NCI-H187 (cell line): ENCODE data around the gene YBX2.
"Not testable (repeated sequence)": the region's sequence is repeated elsewhere in the genome, so short reads cannot be mapped to it uniquely, and the experiment has no call there.

Experiments used
- DNase-seq, 2 experiments: peaks; one replicate each; lab custom pipeline; 2025; lab: John Stamatoyannopoulos, UW

YBX2 gene

DNA sequence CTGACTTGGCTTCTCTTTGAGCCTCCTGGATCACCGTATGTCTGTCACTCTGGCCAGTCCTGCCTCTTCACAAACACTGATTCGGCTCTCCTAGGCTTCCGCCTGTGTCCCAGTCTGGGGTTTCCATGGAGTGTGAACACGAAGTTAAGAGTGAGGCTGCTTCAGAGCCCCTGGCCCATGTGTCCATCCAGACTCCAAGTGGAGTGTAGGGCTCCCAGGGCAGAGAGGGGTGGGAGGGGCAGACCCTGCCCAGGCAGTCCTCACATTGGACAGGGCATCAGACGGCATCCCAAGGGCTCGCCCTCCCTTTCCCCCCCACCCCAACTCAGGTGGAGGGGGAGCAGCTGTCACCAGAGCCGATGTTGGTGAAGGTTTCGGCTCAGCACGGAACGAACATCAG is 50.6 kb downstream of the YBX2 start:
- not testable (repeated sequence) for DNase-seq

DNA sequence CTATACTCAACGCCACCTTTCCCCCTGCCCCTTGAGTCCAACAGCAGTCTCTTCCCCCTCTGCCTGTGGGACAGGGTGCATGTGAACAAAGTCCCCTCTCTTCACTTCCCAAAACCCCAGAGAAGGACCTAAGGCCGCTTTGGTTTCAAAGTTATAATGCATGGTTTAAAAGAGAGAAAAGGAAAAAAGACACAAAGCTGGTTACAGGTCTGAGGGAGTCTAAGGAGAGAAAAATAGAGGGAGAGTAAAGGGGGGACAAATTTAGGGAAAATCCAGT is 51.0 kb downstream of the YBX2 start:
- no peak for DNase-seq

DNA sequence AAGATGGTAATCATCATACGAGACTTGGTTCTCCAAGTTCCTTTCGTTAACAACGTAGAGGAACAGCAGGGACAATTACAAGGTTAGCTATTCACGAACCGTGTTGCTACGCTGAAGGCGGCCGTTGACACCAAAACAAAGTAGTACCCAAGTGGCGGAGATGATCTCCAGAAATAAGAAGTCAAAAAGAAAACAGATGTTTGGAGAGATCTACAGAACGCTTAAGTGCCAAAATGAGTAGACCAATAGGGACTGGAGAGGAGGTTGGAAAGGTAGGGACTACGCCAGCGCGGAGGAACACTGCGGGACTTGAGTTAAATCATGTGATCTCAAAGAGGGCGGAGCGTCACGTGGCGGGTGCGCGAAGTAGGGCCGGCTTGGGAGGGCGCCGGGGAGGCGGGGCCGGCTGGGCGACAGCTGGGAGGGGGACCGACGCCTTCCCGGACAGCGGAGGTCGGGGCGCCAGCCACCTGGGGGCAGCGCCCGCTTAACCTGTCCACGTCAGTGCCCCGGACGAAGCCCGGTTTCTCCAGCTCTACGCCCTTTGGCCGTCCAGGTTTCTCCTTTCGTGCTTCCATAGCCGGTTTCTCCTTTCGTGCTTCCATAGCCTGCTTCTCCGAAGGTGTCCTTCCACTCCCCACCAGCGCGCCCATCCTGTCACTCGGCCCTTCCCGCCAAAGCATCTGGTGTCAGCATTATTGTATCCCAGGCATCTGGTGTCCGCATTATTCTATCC is 51.6 kb downstream of the YBX2 start:
- DNase-seq: peak; percentile 71 to 93

DNA sequence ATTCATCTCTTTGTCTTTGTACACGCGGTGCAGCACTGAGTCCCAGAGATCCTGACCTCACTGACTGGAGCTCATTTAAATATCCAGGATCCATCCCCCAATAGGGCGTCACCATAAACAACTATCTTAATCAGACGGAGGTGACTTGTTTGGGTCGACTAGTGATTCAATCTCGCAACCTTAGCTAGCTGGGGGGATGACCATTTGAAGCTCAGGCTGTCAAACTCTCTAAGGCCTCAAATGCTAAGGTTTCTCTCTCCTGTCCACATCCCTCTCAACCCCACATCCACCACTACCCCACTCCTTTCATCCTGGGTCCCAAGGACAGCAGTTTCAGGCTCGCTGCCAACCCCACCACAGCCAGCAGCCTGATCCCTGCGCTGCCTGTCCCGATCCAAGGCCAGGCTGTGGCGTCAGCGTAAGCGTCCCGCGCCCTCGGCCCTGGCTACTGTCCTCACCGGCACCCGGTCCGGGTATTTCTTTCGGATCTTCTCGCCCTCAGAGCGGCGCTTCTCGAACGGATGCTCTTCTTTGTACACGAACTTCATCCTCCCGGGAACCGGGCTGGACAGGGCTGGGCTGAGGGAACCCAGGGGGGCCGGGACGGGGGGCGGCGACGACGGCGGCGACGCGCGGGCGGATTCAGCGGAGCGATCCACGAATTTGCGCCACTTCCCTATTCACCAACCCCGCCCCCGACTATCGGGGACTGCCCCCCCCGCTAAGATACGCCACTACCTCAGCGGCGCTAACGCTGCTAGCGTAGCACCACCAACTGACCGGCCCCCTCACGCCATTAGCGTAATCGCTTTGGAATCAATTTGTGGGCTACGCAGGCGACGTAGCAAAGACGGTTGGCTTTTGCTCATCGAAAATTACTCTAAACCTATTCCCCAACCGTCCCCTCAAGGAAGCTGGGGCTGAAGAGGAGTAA is 52.4 kb downstream of the YBX2 start, which contains the start of gene GABARAP:
GABARAP (minus strand) TSS at position 667 of the 934 bp plus-strand sequence; CDS start at position 548, 119 bp downstream.
- DNase-seq: peak; percentile 59 to 80

DNA sequence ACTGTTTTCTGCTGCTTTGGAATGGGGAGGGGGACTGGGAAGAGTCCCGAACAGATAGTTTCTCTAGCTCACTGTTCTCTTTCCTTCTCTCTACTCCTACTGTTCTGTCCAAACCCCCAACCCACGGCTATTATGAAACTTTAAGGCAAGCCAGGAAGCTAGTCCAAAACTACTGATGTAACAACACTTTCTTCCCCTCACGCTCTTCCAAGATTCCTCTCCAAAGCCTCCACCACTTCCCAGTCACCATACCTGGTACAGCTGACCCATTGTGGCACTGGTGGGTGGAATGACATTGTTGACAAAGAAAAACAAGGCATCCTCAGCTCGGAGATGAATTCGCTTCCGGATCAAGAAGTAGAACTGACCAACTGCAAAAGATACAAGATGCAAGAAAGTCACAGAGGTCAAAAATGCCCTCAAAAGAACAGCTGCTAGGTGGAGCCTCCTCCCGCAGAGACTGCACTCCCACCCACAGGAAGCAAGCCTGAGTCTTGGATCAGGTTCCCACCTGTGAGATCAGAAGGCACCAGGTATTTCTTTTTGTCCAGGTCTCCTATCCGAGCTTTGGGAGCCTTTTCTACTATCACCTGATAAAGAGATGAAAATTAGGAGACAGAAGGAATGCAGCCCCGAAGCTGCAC is 53.2 kb downstream of the YBX2 start:
- no peak for DNase-seq

DNA sequence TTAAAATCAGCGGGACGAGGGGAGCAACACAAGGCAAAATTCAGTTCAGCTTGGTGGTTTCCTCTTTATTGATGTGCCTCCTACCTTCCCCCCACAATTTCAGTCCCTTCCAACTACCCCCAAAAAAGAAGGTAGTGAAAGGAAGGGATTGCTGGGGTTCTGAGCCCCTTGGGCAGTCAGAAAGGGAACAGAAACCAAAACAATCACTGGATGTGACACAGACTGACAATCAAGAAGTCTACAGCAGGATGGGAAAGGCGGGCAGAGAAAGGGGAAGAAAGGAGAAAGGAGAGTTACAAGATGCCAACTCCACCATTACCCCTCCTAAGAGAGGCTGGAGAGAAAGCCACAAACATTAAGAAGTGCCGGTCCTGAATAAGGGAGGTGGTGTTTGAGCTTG is 54.1 kb downstream of the YBX2 start:
- no peak for DNase-seq

DNA sequence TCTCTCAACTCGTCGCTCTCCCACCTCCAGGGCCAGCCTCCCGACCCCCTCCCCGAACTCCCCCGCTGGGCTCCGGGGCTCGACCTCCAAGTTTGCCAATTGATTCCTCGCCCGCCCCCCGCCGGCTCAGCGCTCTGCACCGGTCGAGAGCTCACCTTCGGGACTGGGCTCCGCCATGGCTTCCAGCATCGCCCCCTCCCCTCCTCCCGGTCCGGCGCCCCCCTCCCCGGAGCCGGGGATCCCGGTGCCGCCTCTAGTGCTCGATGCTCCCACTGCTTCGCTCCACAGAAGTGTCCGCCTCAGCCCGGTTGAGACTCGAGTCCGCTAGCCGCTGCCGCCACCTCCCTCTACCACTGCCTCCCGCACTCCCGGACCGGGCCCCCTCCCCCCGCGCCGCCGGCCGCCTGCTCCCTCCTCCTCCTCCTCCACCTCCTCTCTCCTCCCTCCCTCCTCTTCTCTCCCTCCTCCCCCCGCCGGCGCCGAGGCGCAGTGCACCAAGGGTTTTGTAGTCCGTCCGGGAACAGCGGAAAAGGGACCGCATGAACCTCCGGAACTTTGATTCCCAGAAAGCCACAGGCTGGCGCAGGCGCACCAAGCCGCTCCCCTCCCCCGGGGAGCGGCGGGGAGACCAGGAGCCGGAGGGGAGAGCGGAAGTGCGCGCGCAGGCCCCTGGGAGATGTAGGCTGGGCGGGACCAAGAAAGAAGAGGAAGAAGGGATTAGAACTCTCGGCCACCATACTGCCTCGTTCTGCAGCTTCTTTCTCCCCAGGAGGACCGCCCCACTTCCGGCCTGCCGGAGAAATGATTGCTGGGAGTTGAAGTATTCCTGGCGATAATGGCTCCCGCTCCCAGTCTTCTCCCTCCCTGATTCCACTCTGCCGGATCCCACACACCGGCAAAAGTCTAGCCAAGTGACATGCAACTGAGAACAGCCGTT is 55.1 kb downstream of the YBX2 start, which contains the start of gene PHF23:
PHF23 (minus strand) TSS at position 367 of the 937 bp plus-strand sequence; CDS start at position 189, 178 bp downstream.
- peak; percentile 88 to 92 for DNase-seq

DNA sequence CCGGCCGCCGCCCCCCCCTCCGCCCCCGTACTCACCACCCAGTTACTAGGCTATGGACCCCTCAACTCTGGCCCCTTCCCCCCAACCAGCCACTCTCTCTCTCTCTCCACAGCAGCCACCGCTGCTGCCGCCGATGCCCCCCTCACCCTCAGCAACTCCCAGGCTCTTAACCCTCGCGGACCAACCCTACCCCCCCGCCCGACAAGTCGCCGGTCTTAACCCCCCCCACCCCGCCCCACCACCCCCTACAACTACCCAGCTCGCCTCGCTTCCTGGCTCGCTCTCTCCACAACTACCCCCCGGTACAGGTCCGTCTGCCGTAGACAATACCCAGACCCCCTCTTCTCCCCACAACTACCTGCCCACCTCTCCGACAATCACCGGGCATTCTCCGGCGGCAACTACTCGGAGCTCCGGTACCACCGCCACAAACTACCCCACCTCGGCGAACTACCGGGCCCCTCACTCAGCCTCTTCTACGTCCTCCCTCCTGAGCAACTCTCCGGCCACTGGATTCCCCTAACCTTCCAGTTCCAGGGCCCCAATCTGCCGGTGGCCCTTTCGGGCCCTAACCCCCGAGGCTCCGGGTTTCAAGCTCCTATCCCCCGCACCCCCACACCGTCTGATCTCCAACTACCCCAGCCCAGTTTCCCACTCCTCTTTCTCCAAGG is 55.9 kb downstream of the YBX2 start:
- no peak for DNase-seq
